ENCODE results near the gene PTPN3.

The PTPN3 gene

DNA sequence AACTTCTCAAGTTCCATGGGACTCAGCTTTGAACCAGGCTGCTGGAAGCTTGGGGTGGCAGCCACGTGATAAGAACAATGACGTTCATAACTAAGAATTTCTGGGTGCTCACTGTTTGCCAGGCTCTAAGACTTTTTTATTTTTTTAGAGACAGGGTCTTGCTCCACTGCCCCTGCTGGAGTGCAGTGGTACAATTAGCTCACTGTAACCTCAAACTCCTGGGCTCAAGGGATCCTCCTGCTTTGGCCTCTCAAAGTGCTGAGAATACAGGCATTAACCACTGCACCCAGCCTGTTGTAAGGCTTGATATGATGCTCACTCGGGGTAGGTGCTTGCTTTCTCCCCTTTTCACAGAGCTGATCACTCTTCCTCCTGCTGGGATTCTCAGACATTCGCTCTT, 38.7 kb downstream of the PTPN3 start:
- TF ChIP-seq, protein P1, sequence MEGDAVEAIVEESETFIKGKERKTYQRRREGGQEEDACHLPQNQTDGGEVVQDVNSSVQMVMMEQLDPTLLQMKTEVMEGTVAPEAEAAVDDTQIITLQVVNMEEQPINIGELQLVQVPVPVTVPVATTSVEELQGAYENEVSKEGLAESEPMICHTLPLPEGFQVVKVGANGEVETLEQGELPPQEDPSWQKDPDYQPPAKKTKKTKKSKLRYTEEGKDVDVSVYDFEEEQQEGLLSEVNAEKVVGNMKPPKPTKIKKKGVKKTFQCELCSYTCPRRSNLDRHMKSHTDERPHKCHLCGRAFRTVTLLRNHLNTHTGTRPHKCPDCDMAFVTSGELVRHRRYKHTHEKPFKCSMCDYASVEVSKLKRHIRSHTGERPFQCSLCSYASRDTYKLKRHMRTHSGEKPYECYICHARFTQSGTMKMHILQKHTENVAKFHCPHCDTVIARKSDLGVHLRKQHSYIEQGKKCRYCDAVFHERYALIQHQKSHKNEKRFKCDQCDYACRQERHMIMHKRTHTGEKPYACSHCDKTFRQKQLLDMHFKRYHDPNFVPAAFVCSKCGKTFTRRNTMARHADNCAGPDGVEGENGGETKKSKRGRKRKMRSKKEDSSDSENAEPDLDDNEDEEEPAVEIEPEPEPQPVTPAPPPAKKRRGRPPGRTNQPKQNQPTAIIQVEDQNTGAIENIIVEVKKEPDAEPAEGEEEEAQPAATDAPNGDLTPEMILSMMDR (conservative IDR thresholded peaks at IDR 0.05; ENCODE audit: low read depth, low read length) = peak; percentile 23
- DNase-seq (ENCODE audit: low read depth) = no peak
- no peak overlapping the region for H3K4me3 ChIP-seq (ENCODE audit: low read depth, low read length)

DNA sequence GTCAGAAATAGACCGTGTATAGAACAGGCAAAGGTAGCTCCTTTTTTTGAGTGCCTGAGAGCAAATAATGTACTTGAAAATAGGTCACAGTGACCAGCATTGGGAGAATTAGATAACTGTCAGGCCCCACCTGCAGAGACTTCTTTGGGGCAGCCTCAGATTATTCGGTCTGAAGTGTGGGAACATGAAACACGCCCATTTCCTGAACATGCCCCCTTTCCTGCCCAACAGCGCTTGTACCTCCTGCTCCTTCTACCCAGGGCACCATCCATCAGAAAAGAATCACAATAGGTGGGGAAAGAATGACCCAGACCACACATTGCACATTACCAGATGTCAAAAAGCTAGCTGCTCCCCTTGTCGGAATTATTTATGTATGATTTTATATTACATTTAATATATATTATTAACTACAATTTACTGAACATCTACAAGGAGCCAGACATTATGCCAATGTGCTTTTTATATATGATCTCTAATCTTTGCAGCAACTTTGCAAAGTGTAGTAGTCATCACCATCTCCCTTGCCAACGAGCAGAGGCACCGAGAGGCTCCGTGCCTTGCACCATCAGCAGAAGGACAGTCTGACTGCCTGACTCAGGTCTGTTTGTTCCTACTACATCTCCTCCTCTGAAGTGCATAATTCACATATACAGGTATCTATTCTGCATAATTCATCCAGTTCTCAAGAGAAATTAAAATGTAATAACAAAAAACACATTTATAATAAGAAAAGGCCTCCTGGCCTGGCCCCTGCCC, 39.5 kb downstream of the PTPN3 start:
- TF ChIP-seq, protein P1 (conservative IDR thresholded peaks at IDR 0.05; ENCODE audit: low read depth, low read length) = no peak
- DNase-seq (ENCODE audit: low read depth) = no peak
- H3K4me3 ChIP-seq (ENCODE audit: low read depth, low read length) = no peak overlapping the region

DNA sequence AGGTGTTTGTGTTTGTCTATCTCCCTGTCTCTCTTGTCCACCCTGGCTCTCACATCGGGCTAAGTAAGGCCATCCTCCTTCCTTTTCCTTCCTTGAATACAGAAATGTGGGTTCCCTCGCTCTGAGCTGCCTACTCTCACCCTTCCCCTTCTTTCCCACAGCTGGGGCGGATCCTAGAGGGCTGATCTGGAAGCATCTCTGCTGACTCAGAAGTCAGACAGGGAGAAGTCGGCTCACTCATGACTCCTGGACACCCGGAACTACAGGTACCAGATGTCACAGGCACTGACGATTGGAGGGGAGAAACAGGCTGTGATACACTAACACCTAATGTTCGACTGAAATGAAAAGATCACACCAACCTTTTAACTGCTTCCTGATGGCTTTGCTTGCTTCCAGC, 41.3 kb downstream of the PTPN3 start:
- TF ChIP-seq, protein P1 (conservative IDR thresholded peaks at IDR 0.05; ENCODE audit: low read depth, low read length) = no peak
- DNase-seq (ENCODE audit: low read depth) = no peak
- H3K4me3 ChIP-seq (ENCODE audit: low read depth, low read length) = no peak overlapping the region

DNA sequence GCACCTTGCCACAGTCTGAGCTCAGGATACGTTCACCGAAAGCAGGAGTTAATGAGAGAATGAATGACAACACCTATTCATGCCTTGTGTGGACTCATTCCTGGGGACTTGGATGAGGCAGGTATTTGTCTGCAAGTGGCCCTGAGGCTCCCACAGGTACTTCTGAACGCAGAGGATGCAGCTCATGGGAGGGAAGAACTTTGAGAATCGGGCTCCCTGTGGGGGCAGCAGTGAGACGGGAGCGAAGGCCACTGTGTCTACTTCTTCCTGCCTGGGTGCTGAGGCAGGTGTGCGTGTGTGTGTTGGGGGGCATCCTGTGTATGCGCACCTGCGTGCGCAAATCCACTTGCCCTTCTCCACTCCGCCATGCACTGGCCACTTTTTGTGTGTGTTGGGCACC, 42.2 kb downstream of the PTPN3 start:
- H3K4me3 ChIP-seq (ENCODE audit: low read depth, low read length) = no peak overlapping the region
- DNase-seq (ENCODE audit: low read depth) = no peak

DNA sequence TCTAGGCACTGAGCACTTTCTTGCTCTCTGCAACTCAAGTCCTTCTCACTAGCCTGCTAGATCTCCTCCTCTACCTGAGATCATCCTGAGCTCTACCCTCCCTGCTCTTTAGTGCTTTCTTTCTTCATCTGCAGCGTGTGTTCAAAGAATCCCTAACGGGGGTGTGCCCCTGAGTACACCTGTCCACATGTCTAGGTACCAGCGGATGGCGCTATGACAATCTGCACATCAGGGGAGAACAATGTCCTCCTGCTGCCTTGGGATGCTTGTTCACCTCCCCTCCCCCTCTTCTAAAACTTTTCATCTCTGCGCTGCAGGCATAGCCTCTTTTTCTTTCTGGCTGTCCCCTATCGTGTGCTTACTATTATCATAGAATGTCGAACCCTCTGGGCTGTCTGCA, 42.7 kb downstream of the PTPN3 start:
- TF ChIP-seq, protein P1 (conservative IDR thresholded peaks at IDR 0.05; ENCODE audit: low read depth, low read length) = no peak
- DNase-seq (ENCODE audit: low read depth) = no peak
- no peak overlapping the region for H3K4me3 ChIP-seq (ENCODE audit: low read depth, low read length)

More for the DNA sequence above, 42.2 kb downstream of the PTPN3 start:
- TF ChIP-seq, protein P1 (conservative IDR thresholded peaks at IDR 0.05; ENCODE audit: low read depth, low read length) = peak; percentile 8

DNA sequence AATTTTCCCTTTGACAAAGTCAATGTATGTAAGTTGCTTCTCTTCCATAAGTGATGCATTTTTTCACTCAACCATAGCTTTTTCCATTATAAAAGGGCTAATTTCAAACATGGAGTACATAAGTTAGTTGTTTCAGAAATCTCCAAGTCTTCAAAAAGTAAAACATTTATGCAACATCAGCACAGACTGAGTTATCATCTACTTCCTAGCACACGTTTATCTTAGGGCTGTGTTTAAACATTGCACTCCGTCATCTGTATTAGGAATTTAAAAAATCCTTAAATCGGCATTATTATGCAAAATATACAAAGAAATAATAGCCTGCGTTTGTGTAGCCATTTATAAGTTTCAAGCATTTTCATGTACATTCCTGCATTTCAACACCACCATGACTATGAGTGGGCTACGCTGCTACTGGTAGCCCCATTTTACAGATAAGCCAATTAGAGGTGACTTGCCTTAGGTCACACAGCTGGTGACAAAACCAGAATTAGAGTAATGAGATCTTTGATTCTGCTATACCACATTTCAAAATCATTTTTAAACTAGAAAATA, 43.4 kb downstream of the PTPN3 start:
- TF ChIP-seq, protein P1 (conservative IDR thresholded peaks at IDR 0.05; ENCODE audit: low read depth, low read length) = no peak
- DNase-seq (ENCODE audit: low read depth) = no peak
- no peak overlapping the region for H3K4me3 ChIP-seq (ENCODE audit: low read depth, low read length)

DNA sequence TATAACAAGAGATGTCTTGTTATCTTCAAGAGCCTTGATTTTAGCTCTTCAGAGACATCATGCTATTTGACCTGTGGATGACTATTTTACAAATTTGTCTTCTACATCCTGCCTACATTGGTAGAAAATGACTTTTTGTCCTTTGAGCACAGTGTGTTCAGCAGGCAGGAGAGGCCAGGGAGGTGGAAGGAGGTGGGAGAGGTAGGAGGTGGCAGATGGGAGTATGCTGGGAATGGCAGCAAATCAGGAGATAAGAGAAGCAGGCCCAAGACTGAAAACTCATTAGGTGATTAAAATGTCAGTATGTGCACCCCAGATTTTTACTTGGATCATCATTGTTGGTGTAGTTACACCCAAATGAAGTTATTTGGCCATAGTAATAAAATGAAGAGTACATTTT, 44.1 kb downstream of the PTPN3 start:
- TF ChIP-seq, protein P1 (conservative IDR thresholded peaks at IDR 0.05; ENCODE audit: low read depth, low read length) = no peak
- H3K4me3 ChIP-seq (ENCODE audit: low read depth, low read length) = no peak overlapping the region
- no peak for DNase-seq (ENCODE audit: low read depth)

Data from choroid plexus epithelial cell (primary cell).